SK-N-SH (cell line): ENCODE measurements around the gene VPS8. TPM values are rescaled to one million over a fixed set of nuclear protein-coding genes. Genes with fewer than 3 reads are reported as not detected.

Source experiments
- CTCF ChIA-PET: fragments of 300-600, 350-600 bp; formaldehyde crosslinking; extraction: SDS; loops from one replicate; lab custom pipeline; 2021; lab: Yijun Ruan, JAX
- POLR2A ChIA-PET: fragments of 350-600 bp; sonication (Branson Sonifier 250); formaldehyde crosslinking; extraction: SDS; loops from one replicate; lab custom pipeline; 2020; ENCODE audit warnings: antibody characterized with exemption, inconsistent platforms; lab: Yijun Ruan, JAX
- DNase-seq: peaks from one replicate; pipeline ENCODE4 v3.0.0; 2012
- H2AFZ ChIP-seq: fragments of 200-600 bp; sonication (generic); 2 replicates; pipeline ENCODE4 v1.8.1; 2016; ENCODE audit warnings: antibody characterized with exemption, mild to moderate bottlenecking, low read depth
- H3F3A ChIP-seq: fragments of 200-600 bp; sonication (generic); replicated peaks from 2 replicates; pipeline ENCODE3; 2016; ENCODE audit warnings: antibody characterized with exemption, mild to moderate bottlenecking; ENCODE audit not compliant: insufficient read depth
- H3K27ac ChIP-seq, 2 experiments: fragments of 200-500 bp in 1 of 2; fragments of 200-600 bp in 1 of 2; sonication (Bioruptor generic) in 1 of 2; sonication (generic), shearing (Covaris generic) in 1 of 2; 2 replicates each; pipeline versions ENCODE4 v1.5.1 to v1.6.1; 2014 to 2016; ENCODE audit warnings: low read depth in 2 of 2, inconsistent platforms in 1 of 2, low read length in 1 of 2, mild to moderate bottlenecking in 1 of 2, mixed read lengths in 1 of 2
- H3K27me3 ChIP-seq: fragments of 200-600 bp; sonication (generic), shearing (Covaris generic); 2 replicates; pipeline ENCODE4 v1.6.1; 2016; ENCODE audit warnings: mixed run types; ENCODE audit not compliant: insufficient read depth
- H3K36me3 ChIP-seq, 2 experiments: fragments of 200-500 bp in 1 of 2; fragments of 200-600 bp in 1 of 2; sonication (Bioruptor generic) in 1 of 2; sonication (generic) in 1 of 2; replicated peaks in 1 of 2; 2 replicates each; pipeline versions ENCODE3 to v1.5.1; 2014 to 2016; ENCODE audit warnings: low read length in 1 of 2, mild to moderate bottlenecking in 1 of 2; ENCODE audit not compliant: insufficient read depth in 2 of 2, control insufficient read depth in 1 of 2
- H3K4me1 ChIP-seq, 2 experiments: fragments of 200-500 bp in 1 of 2; fragments of 200-600 bp in 1 of 2; sonication (Bioruptor generic) in 1 of 2; sonication (generic), shearing (Covaris generic) in 1 of 2; 2 replicates each; pipeline versions ENCODE4 v1.5.1 to v1.6.1; 2014 to 2016; ENCODE audit warnings: low read depth in 1 of 2, low read length in 1 of 2, mixed run types in 1 of 2; ENCODE audit not compliant: insufficient read depth in 2 of 2, control insufficient read depth in 1 of 2
- H3K4me2 ChIP-seq: fragments of 200-600 bp; sonication (generic), shearing (Covaris generic); 2 replicates; pipeline ENCODE4 v1.6.1; 2017; ENCODE audit warnings: mixed run types
- H3K4me3 ChIP-seq, 2 experiments: fragments of 200-500 bp in 1 of 2; fragments of 200-600 bp in 1 of 2; sonication (Bioruptor generic) in 1 of 2; sonication (generic), shearing (Covaris generic) in 1 of 2; 2 replicates each; pipeline versions ENCODE4 v1.5.1 to v1.8.1; 2014 to 2016; ENCODE audit warnings: low read depth in 2 of 2, inconsistent platforms in 1 of 2, low read length in 1 of 2, mild to moderate bottlenecking in 1 of 2, mixed read lengths in 1 of 2, moderate library complexity in 1 of 2
- H3K79me2 ChIP-seq: fragments of 200-600 bp; sonication (generic); 2 replicates; pipeline ENCODE4 v1.8.1; 2017; ENCODE audit warnings: mild to moderate bottlenecking; ENCODE audit not compliant: insufficient read depth
- H3K9ac ChIP-seq: fragments of 200-600 bp; sonication (generic); 2 replicates; pipeline ENCODE4 v1.6.1; 2017; ENCODE audit warnings: mixed run types
- H3K9me2 ChIP-seq: fragments of 200-600 bp; sonication (generic); 2 replicates; pipeline ENCODE4 v1.6.1; 2017; ENCODE audit warnings: mixed run types
- H3K9me3 ChIP-seq: fragments of 200-600 bp; sonication (generic); 2 replicates; pipeline ENCODE4 v1.6.1; 2017; ENCODE audit warnings: mixed run types, mild to moderate bottlenecking, moderate library complexity
- H4K20me1 ChIP-seq: fragments of 200-600 bp; sonication (generic); 2 replicates; pipeline ENCODE4 v1.6.1; 2017; ENCODE audit warnings: mild to moderate bottlenecking, mixed run types; ENCODE audit not compliant: insufficient read depth
- EP300 ChIP-seq, 2 experiments: IDR thresholded peaks; 2 replicates each; pipeline versions ENCODE4 v1.4.0 to v1.6.1; 2012; ENCODE audit warnings: borderline replicate concordance in 1 of 2, low read depth in 1 of 2, low read length in 1 of 2
- FOSL2 ChIP-seq: IDR thresholded peaks from 2 replicates; pipeline ENCODE4 v1.4.0; 2012; ENCODE audit warnings: low read depth, mild to moderate bottlenecking, moderate library complexity, borderline replicate concordance
- JUND ChIP-seq: IDR thresholded peaks from 2 replicates; pipeline ENCODE4 v1.4.0; 2012
- MEF2A ChIP-seq: IDR thresholded peaks from 2 replicates; pipeline ENCODE4 v1.4.0; 2012; ENCODE audit warnings: low read depth, borderline replicate concordance
- RAD21 ChIP-seq: IDR thresholded peaks from 2 replicates; pipeline ENCODE4 v1.6.1; 2012; ENCODE audit warnings: mild to moderate bottlenecking, low read length
- SIN3A ChIP-seq: IDR thresholded peaks from 2 replicates; pipeline ENCODE4 v1.6.1; 2012; ENCODE audit warnings: low read depth, mild to moderate bottlenecking, low read length, moderate library complexity, borderline replicate concordance
- TCF12 ChIP-seq: IDR thresholded peaks from 2 replicates; pipeline ENCODE4 v1.4.0; 2012
- whole genome bisulfite sequencing: methylation state at CpG from one replicate; pipeline ENCODE4 v1.1.6; 2017; ENCODE audit warnings: low lambda C conversion rate; 5-methylcytosine and 5-hydroxymethylcytosine counted together
- polyA plus RNA-seq, 3 experiments: library from polyadenylated mRNA; depleted of rRNA; stranded (reverse); fragments of >200 nt; gene quantifications; 2 replicates each; pipeline ENCODE4 v1.2.3, GENCODE V29; 2012
- TF ChIP-seq, protein P1 (sequence below): fragments of 150-350 bp; IDR thresholded peaks from 2 replicates; pipeline ENCODE4 v1.6.1; 2017; ENCODE audit warnings: antibody characterized with exemption, low read length, low read depth, borderline replicate concordance
- TF ChIP-seq, protein P2 (sequence below): IDR thresholded peaks from 2 replicates; pipeline ENCODE4 v1.4.0; 2012; ENCODE audit warnings: low read depth

Gene VPS8
- polyA plus RNA-seq, 1 of the 3 experiments (the other 2 are of a cell fraction), result 12.8 TPM

DNA sequence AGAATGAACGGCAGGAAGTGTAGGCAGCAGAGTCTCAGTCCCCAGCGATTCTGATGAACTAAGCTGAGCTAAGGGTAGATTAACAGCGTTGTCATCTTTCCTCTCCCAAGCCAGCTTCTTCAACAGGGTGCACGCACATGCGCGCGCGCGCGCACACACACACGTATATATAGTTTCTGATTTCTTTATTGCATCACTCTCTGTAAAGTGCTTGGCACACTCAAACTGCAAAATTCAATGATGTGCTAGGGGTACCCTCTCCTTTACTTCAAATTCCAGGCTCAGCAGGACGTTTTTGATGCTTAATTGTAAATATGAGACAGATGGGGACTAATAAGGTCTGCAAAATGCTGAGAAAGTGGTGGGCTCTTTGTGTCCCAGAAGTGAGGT lies 26.1 kb upstream of the VPS8 start:
- H3K4me2 ChIP-seq, result no peak overlapping the region; the same call in 1 of the 2 replicates
- no peaks in the 10 kb centered on the region for H3K79me2 ChIP-seq
- 0 out of 2 replicates have a peak, but pooled peaks cover 4% of the 10 kb centered on the region for H3K27me3 ChIP-seq
- H3K9me2 ChIP-seq, result no peaks in the 10 kb centered on the region
- no peaks in the 10 kb centered on the region for H4K20me1 ChIP-seq
- no peaks in the 10 kb centered on the region for H3K36me3 ChIP-seq
- H3K27ac ChIP-seq, result no peak overlapping the region
- peaks cover 0 to 13% of the 10 kb centered on the region in 2 experiments; a peak in 2 of 4 replicates for H3K4me1 ChIP-seq
- 80% methylated on average over 12 of the region's 12 CpGs for WGBS
- no peak overlapping the region for H3K9ac ChIP-seq
- no peaks in the 10 kb centered on the region for H3F3A ChIP-seq
- no peak overlapping the region for H2AFZ ChIP-seq
- POLR2A ChIA-PET, result no interaction called here
- H3K4me3 ChIP-seq, result no peak overlapping the region
- TF ChIP-seq RAD21 (no peak), FOSL2 (no peak), MEF2A (no peak), EP300 (IDR thresholded peaks at IDR 0.05; ENCODE audit: borderline replicate concordance in 1 of 2, low read depth in 1 of 2, low read length in 1 of 2) (no peak)
- TF ChIP-seq, all 33 proteins: peak for 0
- H3K9me3 ChIP-seq, result no peaks in the 10 kb centered on the region
- peak; percentile 4 for DNase-seq
- CTCF ChIA-PET, result interaction anchor here (1.0 to 4.2 kb wide), 7 partner anchors 8 to 414 kb away, joined by 3 to 22 read pairs (median 4); no protein-coding TSS in a partner anchor

DNA sequence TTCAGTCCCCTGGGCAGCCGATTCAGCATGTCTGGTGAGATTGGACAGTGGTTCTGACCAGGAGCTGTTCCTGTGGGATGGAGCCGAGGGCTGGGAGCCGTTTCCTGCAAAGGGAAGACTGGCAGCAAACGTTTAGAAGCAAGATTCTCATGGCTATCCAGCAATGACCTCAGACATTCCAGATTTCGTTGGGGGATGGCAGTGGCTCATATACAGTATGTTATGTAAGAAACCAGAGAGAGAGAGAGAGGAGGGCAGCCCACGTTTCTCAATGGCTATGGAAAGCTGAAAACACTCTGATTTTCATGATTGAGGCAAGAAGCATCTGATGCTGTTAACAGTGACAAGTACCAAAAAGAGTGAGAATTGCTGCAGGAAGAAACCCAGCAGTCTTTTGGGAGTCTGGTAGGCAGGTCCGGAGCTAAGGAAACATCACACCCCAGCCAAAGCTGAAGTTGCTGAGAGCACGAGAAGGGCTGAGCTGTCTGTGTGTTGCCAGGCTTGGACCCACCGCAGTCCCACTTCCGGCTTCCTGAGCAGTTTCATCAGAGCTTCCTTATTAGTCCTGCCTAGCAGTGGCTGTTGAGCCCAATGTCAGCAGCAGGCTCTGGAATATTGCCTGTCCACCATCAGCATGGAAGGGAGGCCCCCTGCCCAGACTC lies 25.6 kb upstream of the VPS8 start:
- Histone ChIP-seq H3F3A (no peaks in the 10 kb centered on the region), H3K79me2 (no peaks in the 10 kb centered on the region), H4K20me1 (no peaks in the 10 kb centered on the region), H3K4me3 (no peak overlapping the region), H3K4me1 (peaks cover 0 to 13% of the 10 kb centered on the region in 2 experiments; a peak in 2 of 4 replicates), H3K9ac (no peak overlapping the region), H3K27ac (no peak overlapping the region), H3K36me3 (no peaks in the 10 kb centered on the region), H2AFZ (no peak overlapping the region), H3K9me3 (no peaks in the 10 kb centered on the region), H3K4me2 (no peak overlapping the region; the same call in 1 of the 2 replicates), H3K27me3 (0 out of 2 replicates have a peak, but pooled peaks cover 4% of the 10 kb centered on the region), H3K9me2 (no peaks in the 10 kb centered on the region)
- peak; percentile 25 for DNase-seq
- 31% methylated on average over 7 of the region's 10 CpGs for WGBS
- TF ChIP-seq, protein P1, sequence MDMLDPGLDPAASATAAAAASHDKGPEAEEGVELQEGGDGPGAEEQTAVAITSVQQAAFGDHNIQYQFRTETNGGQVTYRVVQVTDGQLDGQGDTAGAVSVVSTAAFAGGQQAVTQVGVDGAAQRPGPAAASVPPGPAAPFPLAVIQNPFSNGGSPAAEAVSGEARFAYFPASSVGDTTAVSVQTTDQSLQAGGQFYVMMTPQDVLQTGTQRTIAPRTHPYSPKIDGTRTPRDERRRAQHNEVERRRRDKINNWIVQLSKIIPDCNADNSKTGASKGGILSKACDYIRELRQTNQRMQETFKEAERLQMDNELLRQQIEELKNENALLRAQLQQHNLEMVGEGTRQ, result no peak
- ChIA-PET POLR2A (interaction anchor here (0.8 kb wide), 1 partner anchor 225 kb away, joined by 3 read pairs; the partner anchor contains the start of gene EPHB3), CTCF (interaction anchor here (1.0 to 4.2 kb wide), 6 partner anchors 9 to 415 kb away, joined by 3 to 22 read pairs (median 4); no protein-coding TSS in a partner anchor)

DNA sequence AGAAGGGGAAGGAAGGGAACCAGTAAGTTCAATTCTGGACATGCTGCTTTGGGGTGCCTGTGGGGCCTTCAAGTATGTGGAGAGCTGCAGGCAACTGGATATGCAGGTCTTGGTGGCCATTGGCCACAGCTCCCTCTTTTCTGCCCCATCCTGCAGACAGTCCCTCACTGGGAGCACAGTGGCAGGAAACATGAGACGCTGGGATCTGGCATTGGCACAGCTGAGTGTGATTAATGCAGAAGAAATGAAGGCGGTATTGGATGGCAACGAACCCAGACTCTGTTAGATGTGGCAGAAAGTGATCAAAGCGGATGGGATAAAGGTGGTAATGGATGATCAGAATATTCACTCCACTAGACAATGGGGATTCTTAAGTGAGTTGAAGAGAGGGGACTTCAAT lies 23.2 kb upstream of the VPS8 start:
- Histone ChIP-seq H3K9me2 (no peaks in the 10 kb centered on the region), H3K27ac (no peak overlapping the region), H3K79me2 (no peaks in the 10 kb centered on the region), H3K27me3 (peaks cover 4% of the 10 kb centered on the region; the same call in 1 of the 2 replicates), H3K36me3 (no peaks in the 10 kb centered on the region), H3K9me3 (no peaks in the 10 kb centered on the region), H3K4me2 (no peak overlapping the region), H3K4me3 (no peak overlapping the region), H2AFZ (no peak overlapping the region), H4K20me1 (no peaks in the 10 kb centered on the region), H3K9ac (no peak overlapping the region), H3K4me1 (peaks cover 0 to 13% of the 10 kb centered on the region in 2 experiments; a peak in 1 of 4 replicates), H3F3A (no peaks in the 10 kb centered on the region)
- DNase-seq, result peak; percentile 8
- CTCF ChIA-PET, result interaction anchor here (0.7 to 2.0 kb wide), 5 partner anchors 9 to 224 kb away, joined by 3 to 6 read pairs (median 4); no protein-coding TSS in a partner anchor
- POLR2A ChIA-PET, result no interaction called here
- TF ChIP-seq TCF12, result peak; percentile 6; the same call in 1 of the 2 replicates
- TF ChIP-seq, protein P1, result no peak
- no peak for TF ChIP-seq SIN3A
- TF ChIP-seq FOSL2, result peak; percentile 33; the same call in 1 of the 2 replicates
- TF ChIP-seq, protein P2, sequence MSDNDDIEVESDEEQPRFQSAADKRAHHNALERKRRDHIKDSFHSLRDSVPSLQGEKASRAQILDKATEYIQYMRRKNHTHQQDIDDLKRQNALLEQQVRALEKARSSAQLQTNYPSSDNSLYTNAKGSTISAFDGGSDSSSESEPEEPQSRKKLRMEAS, result 0 out of 2 replicates have a peak, but pooled peaks have one; percentile 20
- peak; percentile 41; the same call in 1 of the 2 replicates for TF ChIP-seq JUND
- 58% methylated on average over 4 of the region's 4 CpGs for WGBS
